Hematopoietic multipotent progenitor cell treated with erythropoietin and hydrocortisone succinate and interleukin-3 and kit ligand, for 8 days (in vitro differentiated cells): ENCODE results near the gene NOL7.

Source experiments
- DNase-seq: peaks from one replicate; pipeline ENCODE4 v3.0.0-alpha.2; 2015

Gene NOL7

GRCh38 chr6:13660273-13660672 lies 45.1 kb downstream of the NOL7 start:
- DNase-seq, result no peak

- DNase-seq, result no peak
Observed at GRCh38 chr6:13660893-13661292, 45.8 kb downstream of the NOL7 start.

- no peak for DNase-seq
Observed at GRCh38 chr6:13661647-13662046, 46.5 kb downstream of the NOL7 start.

GRCh38 chr6:13662651-13663334 lies 47.7 kb downstream of the NOL7 start:
- DNase-seq, result no peak

GRCh38 chr6:13663986-13664385 lies 48.9 kb downstream of the NOL7 start:
- no peak for DNase-seq

GRCh38 chr6:13664703-13665352 lies 49.7 kb downstream of the NOL7 start:
- no peak for DNase-seq

GRCh38 chr6:13666194-13667105 lies 51.3 kb downstream of the NOL7 start:
- DNase-seq, result peak; percentile 78

- DNase-seq, result no peak
Observed at GRCh38 chr6:13667655-13668054, 52.5 kb downstream of the NOL7 start.

GRCh38 chr6:13668291-13668928 lies 53.3 kb downstream of the NOL7 start:
- DNase-seq, result peak; percentile 78

GRCh38 chr6:13669476-13669875 lies 54.3 kb downstream of the NOL7 start:
- no peak for DNase-seq
